HG02798 (cell line): ENCODE results near the gene SPDYE4.
A peak's percentile ranks its signal among the peaks of the same experiment; 100 is the strongest.
"Not testable (repeated sequence)": the region's sequence is repeated elsewhere in the genome, so short reads cannot be mapped to it uniquely, and the experiment has no call there.

Experiments
- ATAC-seq: cut with Tn5 transposase; IDR thresholded peaks from one replicate; pipeline ENCODE4 v1.9.1; 2021; ENCODE audit warnings: mild to moderate bottlenecking; ENCODE audit not compliant: unreplicated experiment, poor library complexity

Gene SPDYE4, protein sequence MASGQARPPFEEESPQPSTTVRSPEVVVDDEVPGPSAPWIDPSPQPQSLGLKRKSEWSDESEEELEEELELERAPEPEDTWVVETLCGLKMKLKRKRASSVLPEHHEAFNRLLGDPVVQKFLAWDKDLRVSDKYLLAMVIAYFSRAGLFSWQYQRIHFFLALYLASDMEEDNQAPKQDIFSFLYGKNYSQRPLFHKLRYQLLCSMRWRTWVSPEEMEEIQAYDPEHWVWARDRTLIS

GRCh38 chr17:8758137-8758596 is at the start of gene SPDYE4:
Gene SPDYE4, minus strand, starts transcription at chr17:8758546. Its CDS starts 164 bp downstream, at chr17:8758382.
- ATAC-seq = no peak

GRCh38 chr17:8806926-8807550 is 48.7 kb upstream of the SPDYE4 start:
- peak; percentile 87 for ATAC-seq

DNA sequence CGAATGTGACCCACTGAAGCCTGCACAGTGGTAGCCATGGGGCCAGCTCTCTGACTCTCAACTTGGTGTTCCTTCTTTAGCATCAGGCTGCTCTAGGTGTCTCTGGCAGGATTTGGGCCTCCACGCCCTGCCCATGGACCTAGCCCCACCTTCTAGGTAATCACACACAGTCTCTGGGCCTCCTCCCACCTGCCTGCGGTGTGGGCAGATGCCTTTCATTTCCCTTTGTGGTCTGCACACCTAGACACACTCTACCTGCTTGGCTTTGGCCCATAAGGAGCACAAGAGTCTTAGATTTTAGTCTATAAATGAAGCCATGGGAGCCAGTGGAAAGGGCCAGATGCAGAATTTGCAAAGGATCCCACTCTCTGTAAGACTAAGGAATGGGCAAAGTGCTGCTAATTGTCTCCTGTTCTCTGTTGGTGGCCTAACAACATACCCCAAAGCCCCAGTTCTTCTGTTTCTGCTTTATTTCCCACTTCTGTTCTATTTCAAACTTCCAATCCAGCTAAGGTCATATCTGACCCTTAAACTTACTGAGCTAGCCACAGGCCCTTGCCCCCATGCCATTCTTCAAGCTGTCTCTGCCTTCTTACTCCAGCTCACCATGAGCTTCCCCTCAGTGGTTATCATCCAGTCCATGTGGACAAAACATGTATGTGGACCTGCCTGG is 48.0 kb upstream of the SPDYE4 start:
- ATAC-seq = no peak

DNA sequence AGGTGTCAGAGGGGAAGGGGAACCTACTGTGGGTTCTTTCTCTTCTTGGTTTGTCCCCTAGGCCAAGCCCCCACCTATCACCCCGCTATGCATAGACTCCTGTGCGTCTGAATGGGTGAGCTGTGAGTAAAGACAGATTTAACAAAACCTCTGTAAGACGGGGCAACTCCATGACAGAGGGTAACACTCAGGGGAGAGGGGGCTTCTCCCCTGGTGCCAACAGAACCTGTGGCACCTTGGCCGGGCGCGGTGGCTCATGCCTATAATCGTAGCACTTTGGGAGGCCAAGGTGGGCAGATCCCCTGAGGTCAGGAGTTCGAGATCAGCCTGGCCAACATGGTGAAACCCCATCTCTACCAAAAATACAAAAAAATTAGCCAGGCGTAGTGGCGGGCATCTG is 47.0 kb upstream of the SPDYE4 start:
- ATAC-seq = not testable (repeated sequence)

GRCh38 chr17:8803531-8804420 is 45.4 kb upstream of the SPDYE4 start:
- ATAC-seq = no peak

GRCh38 chr17:8801135-8801840 is 42.9 kb upstream of the SPDYE4 start:
- ATAC-seq = no peak

GRCh38 chr17:8800656-8801055 is 42.3 kb upstream of the SPDYE4 start:
- ATAC-seq = no peak

DNA sequence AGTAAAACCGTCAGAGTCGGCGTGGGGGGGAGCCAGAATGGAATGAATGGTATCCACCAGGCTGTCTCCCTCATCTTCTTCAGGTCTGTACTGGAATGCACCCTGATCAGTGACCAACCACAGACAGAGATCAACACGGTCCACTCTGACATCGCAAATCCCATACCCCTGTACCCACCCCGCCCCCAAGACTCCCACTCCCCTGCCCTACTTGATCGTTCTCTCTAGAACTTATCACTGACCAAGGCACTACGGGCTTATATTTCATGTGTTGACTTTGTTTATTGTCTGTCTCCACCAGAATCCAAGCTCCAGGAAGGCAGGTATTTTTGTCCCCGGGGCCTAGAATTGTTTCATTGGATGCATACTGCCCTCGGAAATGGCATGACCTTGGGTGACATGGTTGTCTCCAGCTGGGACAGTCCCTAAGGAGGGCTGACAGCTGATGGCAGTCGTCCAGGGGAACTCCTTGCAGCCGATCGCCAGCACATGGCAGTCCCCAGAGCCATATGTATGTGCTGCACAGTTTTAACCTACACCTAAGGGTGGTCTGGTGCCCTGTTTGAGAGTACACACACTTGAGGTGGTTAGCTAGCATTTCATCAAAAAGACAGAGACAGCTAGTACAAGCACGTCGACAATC is 41.3 kb upstream of the SPDYE4 start:
- no peak for ATAC-seq

DNA sequence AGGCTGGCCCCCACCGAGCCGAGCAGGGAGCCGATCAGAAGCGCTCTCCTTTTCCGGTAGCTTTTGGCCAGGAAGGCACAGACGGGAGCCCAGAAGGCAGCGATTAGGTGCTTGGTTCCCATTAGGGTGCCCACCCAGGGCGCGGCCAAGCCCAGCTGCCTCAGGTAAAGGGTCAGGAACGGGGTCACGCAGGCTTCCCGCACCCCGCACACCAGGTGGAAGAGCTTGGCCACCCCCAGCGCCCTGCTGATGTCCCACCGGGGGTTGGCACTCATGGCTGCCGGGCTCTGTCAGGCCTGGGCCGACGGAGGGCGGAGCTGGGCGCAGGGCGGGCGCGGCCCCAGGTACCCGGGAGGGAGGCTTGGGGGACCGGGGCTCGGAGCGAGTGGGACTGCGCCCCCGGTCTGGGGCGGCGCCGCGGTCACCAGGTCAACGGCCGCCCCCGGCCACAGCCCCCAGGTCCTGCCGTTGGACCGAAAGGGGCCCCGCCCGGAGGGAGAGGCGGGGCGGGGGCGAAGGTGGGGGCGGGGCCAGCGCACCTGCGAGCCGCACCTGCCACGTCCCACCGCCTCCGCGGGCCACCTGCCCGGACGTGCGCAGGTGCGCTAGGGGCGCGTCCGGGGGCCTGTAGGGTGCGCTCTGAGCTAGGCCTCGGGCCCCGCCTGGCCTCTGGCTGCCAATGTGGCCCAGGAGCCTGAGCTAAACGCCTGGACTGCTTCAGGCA is 40.7 kb upstream of the SPDYE4 start, which contains the start of gene MFSD6L:
MFSD6L (minus strand) TSS at position 520 of the 724 bp plus-strand sequence; CDS start at position 275, 245 bp downstream.
- ATAC-seq = no peak

- ATAC-seq = no peak
These were observed 40.0 kb upstream of the SPDYE4 start for GRCh38 chr17:8798176-8798845.

GRCh38 chr17:8797621-8798175 is 39.4 kb upstream of the SPDYE4 start:
- ATAC-seq = no peak

DNA sequence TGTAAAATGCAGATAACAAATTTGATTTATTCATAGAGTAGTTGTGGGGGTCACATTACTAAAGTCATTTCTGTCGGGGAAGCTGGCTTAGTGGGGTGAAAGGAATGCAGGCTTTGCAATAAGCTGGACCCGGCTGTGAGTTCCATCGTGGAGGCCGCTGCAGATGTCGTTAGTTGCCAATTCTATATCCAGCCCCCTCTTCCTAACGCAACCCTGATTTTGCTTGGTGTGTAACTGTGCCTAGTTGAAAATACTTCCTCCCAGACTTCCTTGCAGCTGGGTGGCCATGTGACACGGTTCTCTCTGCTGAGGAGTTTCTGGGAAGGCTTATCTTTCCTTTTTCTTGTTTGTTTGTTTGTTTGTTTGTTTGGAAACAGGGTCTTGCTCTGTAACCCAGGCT is 36.3 kb upstream of the SPDYE4 start:
- ATAC-seq = no peak

- no peak for ATAC-seq
These were observed 35.3 kb upstream of the SPDYE4 start for GRCh38 chr17:8793649-8794048.

DNA sequence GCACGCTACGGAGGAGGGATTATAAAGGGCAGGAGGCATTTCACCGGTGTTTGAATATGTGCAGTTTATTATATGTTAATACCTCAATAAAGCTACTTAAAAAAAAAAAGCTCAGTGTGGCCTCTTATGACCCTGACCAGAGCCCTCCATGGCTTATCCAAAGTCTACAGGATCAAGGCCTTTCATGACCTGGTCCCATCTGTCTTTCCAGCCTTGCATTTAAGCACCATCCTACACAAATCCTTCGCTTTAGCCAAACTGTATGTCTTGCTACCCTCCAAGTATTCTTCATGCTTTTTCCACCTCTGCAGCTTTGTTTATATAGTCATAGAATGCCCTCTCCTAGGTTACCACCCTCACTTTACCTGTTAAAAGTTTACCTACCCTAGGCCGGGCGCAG is 34.3 kb upstream of the SPDYE4 start:
- ATAC-seq = no peak

GRCh38 chr17:8791910-8792270 is 33.5 kb upstream of the SPDYE4 start:
- ATAC-seq = no peak

- no peak for ATAC-seq
These were observed 33.0 kb upstream of the SPDYE4 start for GRCh38 chr17:8791248-8791909.

DNA sequence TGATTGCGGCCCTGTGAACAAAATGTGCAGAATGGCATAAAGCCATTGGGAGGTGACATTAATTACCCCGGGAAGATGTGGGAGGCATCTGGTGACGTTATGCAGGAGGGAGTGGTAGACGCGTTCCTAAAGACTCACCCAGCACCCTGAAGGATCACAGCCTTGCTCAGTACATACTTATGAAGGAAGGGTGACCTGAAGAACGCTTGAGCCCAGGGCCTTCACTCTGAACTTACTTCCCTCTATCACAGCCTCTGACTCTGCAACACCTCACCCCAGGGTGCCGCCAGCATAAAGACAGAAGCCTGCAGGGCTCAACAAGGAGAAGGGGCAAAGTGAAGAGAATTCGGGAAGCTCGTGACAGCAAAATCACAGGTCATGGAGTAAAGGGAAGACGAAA is 31.4 kb upstream of the SPDYE4 start:
- no peak for ATAC-seq
